Inflammatory macrophage (primary cell): ENCODE results near the gene PADI4.

Source experiments
- DNase-seq, 2 donors: peaks; one replicate each; pipeline ENCODE4 v3.0.0-alpha.2; 2020 to 2022

PADI4 gene

DNA sequence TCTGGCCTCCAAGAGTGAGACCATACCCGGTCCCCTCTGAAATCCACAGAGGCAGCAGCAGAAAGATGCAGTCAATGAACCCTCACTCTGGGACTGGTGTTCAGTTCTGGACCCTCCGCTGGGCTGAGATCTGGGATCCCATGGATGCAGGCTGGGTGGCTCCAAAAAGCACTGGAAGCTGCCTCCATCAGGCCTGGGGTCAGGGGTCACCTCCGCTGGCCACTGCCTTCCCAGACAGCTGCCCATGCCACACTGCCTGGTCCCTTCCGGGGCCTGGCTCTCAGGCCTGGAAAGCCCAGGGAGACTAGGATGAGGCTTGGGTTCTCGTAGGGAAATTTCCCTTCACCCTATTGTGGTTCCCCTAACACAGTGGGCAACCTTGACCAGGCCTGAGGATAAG, 21.4 kb upstream of the PADI4 start:
- DNase-seq: no peak

- peak; percentile 28 to 34 for DNase-seq
Measured at GRCh38 chr1:17287130-17287776, 20.7 kb upstream of the PADI4 start.

DNA sequence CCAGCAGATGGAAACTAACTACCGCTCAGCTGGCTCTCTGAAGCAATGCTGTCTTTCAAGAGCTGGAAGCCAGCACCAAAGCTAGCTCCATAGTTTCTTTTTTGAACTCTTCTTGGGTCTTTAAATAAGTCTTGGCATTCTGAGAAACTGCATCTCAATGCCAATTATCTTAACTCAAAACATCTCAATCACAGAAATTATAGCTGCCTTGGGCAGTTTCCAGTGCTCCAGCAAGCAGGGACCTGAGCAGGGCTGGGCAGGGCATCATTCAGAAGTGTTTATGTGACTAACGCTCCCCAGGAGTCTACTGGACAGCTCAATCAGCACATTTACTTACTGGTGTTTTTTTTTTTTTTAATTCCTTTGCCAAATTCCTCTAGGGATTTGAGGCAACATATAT, 18.3 kb upstream of the PADI4 start:
- no peak for DNase-seq

GRCh38 chr1:17290553-17290952, 17.4 kb upstream of the PADI4 start:
- no peak for DNase-seq

- DNase-seq: no peak
Measured at GRCh38 chr1:17292299-17293160, 15.5 kb upstream of the PADI4 start.

- no peak for DNase-seq
Measured at GRCh38 chr1:17293681-17294425, 14.1 kb upstream of the PADI4 start.

DNA sequence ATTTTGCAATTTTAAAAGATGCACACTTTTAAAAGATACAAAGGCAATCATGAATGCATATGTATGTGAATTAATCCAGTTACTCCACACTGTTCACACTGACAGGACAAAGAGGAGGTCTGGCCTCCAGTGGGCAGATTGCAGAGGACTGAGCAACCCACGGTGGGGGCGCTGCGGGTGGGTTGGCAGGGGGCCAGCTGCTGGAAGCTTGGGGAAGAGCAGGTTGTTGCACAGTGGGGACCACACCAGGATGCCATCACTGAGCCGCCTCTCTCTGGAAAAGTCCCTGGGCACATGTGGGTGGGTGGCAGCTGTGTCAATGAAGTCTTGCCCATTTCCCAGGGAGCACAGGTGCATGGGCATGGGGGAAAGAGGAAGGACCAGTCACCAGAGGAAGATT, 12.7 kb upstream of the PADI4 start:
- DNase-seq: no peak

DNA sequence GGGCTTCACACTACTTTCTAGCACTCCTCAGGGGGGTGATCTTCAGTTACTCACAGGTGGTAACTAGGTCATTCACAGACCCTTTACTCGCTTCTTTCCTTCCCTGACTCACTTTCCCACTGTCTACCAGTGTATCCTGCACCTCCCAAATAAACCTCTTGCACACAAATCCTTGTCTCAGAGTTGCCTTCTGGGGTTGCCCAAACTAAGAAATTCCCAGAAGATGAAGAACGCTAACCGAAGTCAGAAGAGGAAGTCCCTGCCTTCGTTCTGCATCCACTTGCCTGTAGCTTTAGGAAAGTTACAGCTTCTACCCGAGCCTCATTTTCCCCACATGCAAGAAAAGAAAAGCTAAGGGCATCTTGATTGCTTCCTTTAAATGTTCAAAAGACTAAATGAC, 11.9 kb upstream of the PADI4 start:
- no peak for DNase-seq

DNA sequence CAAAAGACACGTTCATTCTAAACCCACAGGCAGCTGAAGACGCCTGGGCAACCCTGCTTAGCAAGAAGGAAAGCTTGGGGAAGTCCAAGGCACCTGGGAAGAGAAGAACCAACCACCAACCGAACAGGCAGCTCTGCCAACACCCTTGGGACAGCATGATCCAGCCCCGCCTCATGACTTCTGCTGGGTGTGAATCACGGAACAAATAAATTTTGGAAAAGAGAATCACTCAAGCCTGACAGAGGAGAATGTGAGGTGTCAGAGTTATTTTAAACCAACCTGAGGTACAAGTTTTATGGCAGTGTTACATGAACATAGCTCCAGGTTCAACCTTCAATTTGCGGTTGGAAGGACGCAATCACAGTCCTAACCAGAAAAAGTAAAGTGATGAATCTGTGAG, 10.0 kb upstream of the PADI4 start:
- no peak for DNase-seq

GRCh38 chr1:17301767-17302166, 6.2 kb upstream of the PADI4 start:
- no peak for DNase-seq

GRCh38 chr1:17304151-17304825, 3.7 kb upstream of the PADI4 start:
- DNase-seq: peak; percentile 12 to 30

GRCh38 chr1:17304826-17305175, 3.2 kb upstream of the PADI4 start:
- DNase-seq: no peak

- no peak for DNase-seq
Measured at GRCh38 chr1:17305576-17306095, 2.4 kb upstream of the PADI4 start.

DNA sequence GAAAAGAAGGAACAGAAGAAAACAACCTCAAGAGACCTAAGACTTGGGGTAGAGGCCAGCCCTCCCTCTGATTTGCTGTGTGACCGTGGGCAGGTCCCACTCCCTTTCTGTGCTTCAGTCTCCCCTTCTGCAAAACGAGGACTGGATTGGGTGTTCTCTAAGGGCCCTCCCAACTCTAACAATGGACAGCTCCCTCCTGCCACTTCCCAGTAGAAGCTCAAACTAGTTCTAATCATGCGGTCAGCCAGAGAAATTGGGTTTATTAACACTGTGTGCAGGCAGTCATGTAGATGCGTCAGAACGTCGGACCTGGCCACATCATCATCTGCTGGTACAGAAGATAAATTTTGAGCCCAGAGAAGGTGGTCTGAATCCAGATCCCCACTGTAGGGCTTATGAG, 1.6 kb upstream of the PADI4 start:
- no peak for DNase-seq

DNA sequence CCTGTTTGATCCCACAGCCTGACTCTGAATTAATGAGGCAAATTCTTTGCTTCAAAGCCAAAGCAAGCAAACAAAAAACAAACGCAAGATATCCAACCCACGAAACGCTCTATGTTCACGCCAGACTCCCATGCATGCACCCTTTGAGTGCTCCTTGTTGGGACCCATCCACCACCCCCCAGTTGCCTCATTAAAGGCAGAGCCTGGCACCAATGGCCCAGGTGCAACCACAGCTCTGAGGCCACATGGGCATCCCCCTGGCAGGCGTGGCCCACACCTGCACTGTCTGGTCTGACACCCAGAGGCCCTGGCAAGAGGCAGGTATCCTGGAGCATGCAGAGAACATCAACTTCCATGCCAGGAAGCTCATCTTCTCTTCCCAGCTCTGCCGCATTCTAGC, 1.1 kb upstream of the PADI4 start:
- no peak for DNase-seq

DNA sequence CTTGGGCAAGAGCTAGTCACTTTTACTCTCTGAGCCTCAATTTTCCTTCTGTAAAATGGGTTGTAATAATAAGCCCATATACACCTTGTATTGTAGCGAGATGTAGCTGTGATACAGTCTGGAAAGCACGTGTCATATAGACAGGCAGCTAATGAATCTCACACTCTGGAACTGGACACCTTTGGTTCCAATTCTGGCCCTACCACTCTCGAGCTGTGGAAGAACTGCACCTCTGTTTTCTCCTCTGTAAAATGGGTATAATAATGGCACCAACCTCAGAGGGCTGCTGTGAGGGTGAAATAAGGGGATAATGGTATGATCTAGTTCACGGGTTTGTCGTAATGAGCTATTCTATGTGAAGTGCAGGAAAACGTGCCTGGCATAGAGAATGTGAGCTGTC, 668 bp upstream of the PADI4 start:
- no peak for DNase-seq

- DNase-seq: peak; percentile 80 to 88
Measured at GRCh38 chr1:17308593-17308992, 596 bp downstream of the PADI4 start.

- DNase-seq: peak in 1 of 2 donors; percentile 11
Measured at GRCh38 chr1:17309426-17310067, 1.6 kb downstream of the PADI4 start.

DNA sequence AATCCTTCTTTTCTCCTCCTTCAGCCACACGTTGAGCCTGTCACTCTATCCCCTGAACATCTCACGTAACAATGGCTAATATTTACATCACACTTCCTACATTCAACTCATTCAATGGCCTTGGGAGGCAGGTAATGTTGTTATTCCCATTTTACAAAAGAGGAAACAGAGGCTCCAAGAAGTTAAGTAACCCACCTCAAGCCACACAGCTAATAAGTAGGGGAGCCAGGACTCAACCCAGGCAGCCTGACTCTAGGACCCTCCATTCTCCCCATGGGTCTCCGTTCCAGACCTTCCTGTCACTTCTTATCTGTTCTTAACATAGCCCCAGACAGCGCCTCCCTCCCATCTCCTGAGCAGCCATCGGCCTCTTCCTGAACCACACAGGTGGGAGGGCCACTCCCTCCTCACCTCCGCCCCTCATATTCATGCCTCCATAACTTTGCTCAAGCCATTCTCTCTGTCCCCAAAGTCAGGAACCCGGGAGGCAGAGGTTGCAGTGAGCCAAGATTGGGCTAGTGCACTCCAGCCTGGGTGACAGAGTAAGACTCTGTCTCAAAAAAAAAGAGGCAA, 2.2 kb downstream of the PADI4 start:
- DNase-seq: no peak

GRCh38 chr1:17313530-17314309, 5.7 kb downstream of the PADI4 start:
- no peak for DNase-seq

GRCh38 chr1:17314491-17314971, 6.5 kb downstream of the PADI4 start:
- DNase-seq: no peak
